Gastrocnemius medialis (tissue), 4 donors: Measurements from ENCODE around the gene CEMP1. TPM values are rescaled to one million over a fixed set of nuclear protein-coding genes. Genes with fewer than 3 reads are reported as not detected.

Source experiments
- ATAC-seq, 2 donors: fragments of 150-250 bp; one replicate each; pipeline ENCODE4 v1.9.1; 2016
- DNase-seq, 2 donors: peaks; one replicate each; pipeline ENCODE4 v3.0.0-alpha.2; 2019
- H3K27ac ChIP-seq, 4 donors: fragments of 200-600 bp; sonication (generic); 1 replicate in 1 of 4; 2 replicates in 3 of 4; pipeline ENCODE4 v1.5.1; 2016 to 2018; ENCODE audit warnings: mild to moderate bottlenecking in 2 of 4, moderate library complexity in 1 of 4
- H3K27me3 ChIP-seq, 3 donors: fragments of 200-600 bp; sonication (generic) in 2 of 3; 1 replicate in 1 of 3; 2 replicates in 2 of 3; pipeline versions ENCODE4 v1.5.1 to v1.6.0; 2016 to 2019; ENCODE audit warnings: mild to moderate bottlenecking in 1 of 3, moderate library complexity in 1 of 3
- H3K36me3 ChIP-seq, 2 donors: fragments of 200-600 bp; sonication (generic) in 1 of 2; one replicate each; pipeline ENCODE4 v1.5.1; 2017 to 2018
- H3K4me1 ChIP-seq, 2 donors: fragments of 200-600 bp; sonication (generic) in 1 of 2; one replicate each; pipeline ENCODE4 v1.5.1; 2016 to 2017; ENCODE audit warnings: mild to moderate bottlenecking in 2 of 2
- H3K4me3 ChIP-seq, 4 donors: fragments of 200-600 bp; sonication (generic) in 3 of 4; 1 replicate in 1 of 4; 2 replicates in 3 of 4; pipeline ENCODE4 v1.5.1; 2016 to 2019; ENCODE audit warnings: mild to moderate bottlenecking in 2 of 4
- H3K9me3 ChIP-seq, 3 donors: fragments of 200-600 bp; sonication (generic) in 2 of 3; 1 replicate in 1 of 3; 2 replicates in 2 of 3; pipeline ENCODE4 v1.5.1; 2016 to 2019
- POLR2A ChIP-seq, 2 donors: fragments of 450-650 bp; IDR thresholded peaks; one replicate each; pipeline ENCODE4 v1.6.1; 2017; ENCODE audit warnings: antibody characterized with exemption in 2 of 2, mild to moderate bottlenecking in 2 of 2, moderate library complexity in 2 of 2
- in situ Hi-C, 4 donors: fragments of 200-750 bp; cut with MboI; loops; one replicate each; pipeline versions ENCODE4 v1.15.0 to v1.8.0; 2017; ENCODE audit warnings: low sequenced_read_pairs in 4 of 4
- intact Hi-C: fragments of 100-400 bp; cut with DNase I; formaldehyde crosslinking; loops from one replicate; pipeline ENCODE4 v1.15.1; 2023; ENCODE audit warnings: low total_unique reads
- total RNA-seq, 4 donors: library from RNA; depleted of rRNA; stranded (reverse); fragments of >200 nt; gene quantifications; one replicate each; pipeline versions ENCODE4 v1.1.0 to v1.2.3, GENCODE V29; 2016
- TF ChIP-seq, protein P1 (sequence below), 5 experiments: fragments of 450-650 bp in 3 of 5; fragments of 200-600 bp in 2 of 5; sonication (generic) in 2 of 5; IDR thresholded peaks in 4 of 5; conservative IDR thresholded peaks in 1 of 5; 1 replicate in 4 of 5; 2 replicates in 1 of 5; pipeline ENCODE4 v1.5.1; 2016 to 2019; ENCODE audit warnings: antibody characterized with exemption in 5 of 5, mild to moderate bottlenecking in 3 of 5, moderate library complexity in 3 of 5

CEMP1 gene
- total RNA-seq, 4 donors from 2014 or later, result not detected

GRCh38 chr16:2518823-2519710 lies 12.1 kb downstream of the CEMP1 start:
- in situ Hi-C loops, result no loop called here
- Histone ChIP-seq H3K9me3 (no peaks in the 10 kb centered on the region), H3K27ac (peak overlapping the region; percentile 98 to 100 (median 98)), H3K4me3 (peak overlapping the region; percentile 37 to 66 (median 54)), H3K4me1 (peaks cover 58 to 63% of the 10 kb centered on the region in 2 donors), H3K27me3 (no peaks in the 10 kb centered on the region), H3K36me3 (peaks cover 0 to 6% of the 10 kb centered on the region in 2 donors)
- DNase-seq (no peak), ATAC-seq (no peak)
- TF ChIP-seq, protein P1, sequence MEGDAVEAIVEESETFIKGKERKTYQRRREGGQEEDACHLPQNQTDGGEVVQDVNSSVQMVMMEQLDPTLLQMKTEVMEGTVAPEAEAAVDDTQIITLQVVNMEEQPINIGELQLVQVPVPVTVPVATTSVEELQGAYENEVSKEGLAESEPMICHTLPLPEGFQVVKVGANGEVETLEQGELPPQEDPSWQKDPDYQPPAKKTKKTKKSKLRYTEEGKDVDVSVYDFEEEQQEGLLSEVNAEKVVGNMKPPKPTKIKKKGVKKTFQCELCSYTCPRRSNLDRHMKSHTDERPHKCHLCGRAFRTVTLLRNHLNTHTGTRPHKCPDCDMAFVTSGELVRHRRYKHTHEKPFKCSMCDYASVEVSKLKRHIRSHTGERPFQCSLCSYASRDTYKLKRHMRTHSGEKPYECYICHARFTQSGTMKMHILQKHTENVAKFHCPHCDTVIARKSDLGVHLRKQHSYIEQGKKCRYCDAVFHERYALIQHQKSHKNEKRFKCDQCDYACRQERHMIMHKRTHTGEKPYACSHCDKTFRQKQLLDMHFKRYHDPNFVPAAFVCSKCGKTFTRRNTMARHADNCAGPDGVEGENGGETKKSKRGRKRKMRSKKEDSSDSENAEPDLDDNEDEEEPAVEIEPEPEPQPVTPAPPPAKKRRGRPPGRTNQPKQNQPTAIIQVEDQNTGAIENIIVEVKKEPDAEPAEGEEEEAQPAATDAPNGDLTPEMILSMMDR (IDR thresholded peaks at IDR 0.05 in 4 of 5, conservative IDR thresholded peaks at IDR 0.05 in 1 of 5), result no peak
- TF ChIP-seq POLR2A (IDR thresholded peaks at IDR 0.05), result no peak
- intact Hi-C loops, result loop anchor here (10.0 kb wide), 1 partner anchor 254 kb away; the partner anchor contains the start of gene RNPS1

- in situ Hi-C loops, result no loop called here
- no peak overlapping the region for H3K4me3 ChIP-seq
- H3K36me3 ChIP-seq, result no peaks in the 10 kb centered on the region
- no peak for DNase-seq
- no peaks in the 10 kb centered on the region for H3K9me3 ChIP-seq
- intact Hi-C loops, result loop anchor here (10.0 kb wide), 1 partner anchor 253 kb away; the partner anchor contains the start of gene RNPS1
- TF ChIP-seq POLR2A (IDR thresholded peaks at IDR 0.05), result no peak
- TF ChIP-seq, protein P1 (IDR thresholded peaks at IDR 0.05 in 4 of 5, conservative IDR thresholded peaks at IDR 0.05 in 1 of 5), result no peak
- peak overlapping the region; percentile 98 to 100 (median 98) for H3K27ac ChIP-seq
- ATAC-seq, result no peak
- no peaks in the 10 kb centered on the region for H3K27me3 ChIP-seq
- H3K4me1 ChIP-seq, result peaks cover 60 to 65% of the 10 kb centered on the region in 2 donors
These were observed 13.1 kb downstream of the CEMP1 start for GRCh38 chr16:2517954-2518605.

DNA sequence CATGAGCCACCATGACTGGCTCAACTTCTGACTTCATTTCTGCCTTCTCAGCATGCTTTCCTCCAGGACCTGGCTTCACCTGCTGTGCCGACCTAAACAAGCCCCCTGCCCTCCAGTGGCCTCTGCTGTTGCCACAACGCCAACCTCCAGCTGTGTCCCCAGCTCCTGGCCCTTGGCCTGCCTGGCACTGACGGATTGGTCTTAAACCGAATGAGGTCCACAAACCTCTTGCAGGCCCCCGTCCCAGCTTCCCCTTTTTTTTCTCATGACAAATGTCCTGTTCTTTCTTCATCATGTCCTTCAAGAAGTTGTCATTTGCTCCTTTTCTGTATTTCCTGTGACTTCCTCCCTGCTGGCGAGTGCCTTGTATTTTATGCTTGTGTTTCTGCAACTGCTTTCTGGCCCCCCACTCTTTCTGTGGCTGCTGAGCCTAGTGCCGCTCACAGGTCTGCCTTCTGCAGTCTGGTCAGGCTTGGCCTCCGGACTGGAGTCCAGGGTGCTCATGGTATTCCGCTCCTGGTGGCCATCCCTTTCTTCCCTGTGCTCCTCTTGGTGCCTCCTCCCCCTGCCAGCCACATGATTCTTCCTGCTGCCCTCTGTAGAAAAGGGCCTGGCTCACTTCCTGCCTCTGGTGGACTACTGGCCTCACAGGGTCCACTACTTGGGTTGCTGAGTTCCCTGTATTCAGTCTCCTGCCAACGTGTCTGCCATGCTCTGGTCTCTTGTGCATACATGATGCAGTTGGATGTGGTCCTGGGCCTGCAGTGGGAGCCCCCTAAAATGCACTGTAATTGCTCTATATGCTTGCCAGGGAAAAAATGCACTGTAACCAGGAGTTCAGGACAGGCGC lies 14.6 kb downstream of the CEMP1 start:
- Histone ChIP-seq H3K4me3 (peak overlapping the region; percentile 5 to 88 (median 53)), H3K27ac (peak overlapping the region; percentile 98 to 100 (median 98)), H3K9me3 (no peaks in the 10 kb centered on the region), H3K4me1 (peaks cover 64 to 70% of the 10 kb centered on the region in 2 donors), H3K27me3 (no peaks in the 10 kb centered on the region), H3K36me3 (no peaks in the 10 kb centered on the region)
- in situ Hi-C loops, result no loop called here
- TF ChIP-seq, protein P1 (IDR thresholded peaks at IDR 0.05 in 4 of 5, conservative IDR thresholded peaks at IDR 0.05 in 1 of 5), result no peak
- TF ChIP-seq POLR2A (IDR thresholded peaks at IDR 0.05), result no peak
- intact Hi-C loops, result loop anchor here (10.0 kb wide), 1 partner anchor 252 kb away; the partner anchor contains the start of gene RNPS1
- DNase-seq, result no peak
- ATAC-seq, result no peak

DNA sequence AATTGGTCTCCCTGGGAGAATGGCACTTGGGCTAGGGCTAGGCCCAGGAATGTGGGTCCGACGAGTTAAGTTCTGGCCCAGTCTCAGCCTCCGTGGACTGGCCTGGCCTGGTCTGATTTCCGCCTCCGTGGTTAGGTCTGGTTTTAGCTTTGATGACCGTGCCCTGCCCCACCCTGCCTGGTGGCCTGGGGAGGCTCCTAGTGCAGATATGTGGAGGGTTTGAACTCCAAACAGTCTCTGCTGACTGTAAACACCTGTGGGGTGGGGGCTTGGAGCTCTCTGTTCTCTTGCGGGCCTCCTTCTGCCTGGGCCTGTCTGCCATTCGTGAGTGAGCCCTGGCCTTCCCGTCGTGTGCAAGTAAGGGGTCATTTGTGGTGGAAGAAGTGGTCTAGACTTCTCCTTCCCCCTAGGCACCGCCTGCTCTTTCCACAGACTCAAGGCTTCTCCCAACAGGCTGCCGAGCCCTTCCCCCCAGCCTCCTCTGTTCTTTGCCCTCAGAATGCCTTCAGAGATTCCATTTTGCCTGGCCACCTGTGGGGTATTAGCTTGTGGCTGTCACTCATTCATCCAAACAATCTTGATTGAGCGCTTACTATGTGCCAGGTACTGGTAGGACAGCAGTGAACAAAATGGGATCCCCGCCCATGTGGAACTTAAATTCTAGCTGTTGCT lies 15.9 kb downstream of the CEMP1 start:
- DNase-seq, result no peak
- Histone ChIP-seq H3K9me3 (no peaks in the 10 kb centered on the region), H3K27ac (peak overlapping the region; percentile 98 to 100 (median 98)), H3K4me1 (peaks cover 55 to 61% of the 10 kb centered on the region in 2 donors), H3K36me3 (no peaks in the 10 kb centered on the region), H3K27me3 (no peaks in the 10 kb centered on the region), H3K4me3 (peak overlapping the region; percentile 83 to 100 (median 88))
- no peak for ATAC-seq
- intact Hi-C loops, result loop anchor here (10.0 kb wide), 1 partner anchor 251 kb away; the partner anchor contains the start of gene RNPS1
- in situ Hi-C loops, result no loop called here
- no peak for TF ChIP-seq POLR2A (IDR thresholded peaks at IDR 0.05)
